HepG2 (cell line): ENCODE data around the gene LRPAP1. TPM values are rescaled to one million over a fixed set of nuclear protein-coding genes. Genes with fewer than 3 reads are reported as not detected.

ENCODE experiments used
- ATAC-seq: fragments of 200-7000 bp; cut with Tn5 transposase; 3 replicates; pipeline ENCODE4 v1.9.1; 2020; ENCODE audit warnings: mild to moderate bottlenecking, moderate library complexity
- BruUV-seq: library from RNA; stranded (reverse); fragments of 400-500 nt; replicated peaks from 2 replicates; lab custom pipeline; 2021; lab: Mats Ljungman, UMichigan
- CTCF ChIA-PET: fragments of 300-600 bp; formaldehyde crosslinking; extraction: SDS; loops from one replicate; lab custom pipeline; 2021; ENCODE audit warnings: low total read pairs, inconsistent platforms, low intra/inter-chr PET ratio; lab: Yijun Ruan, JAX
- POLR2A ChIA-PET: fragments of 350-600 bp; sonication (Branson Sonifier 250); formaldehyde crosslinking; loops from one replicate; lab custom pipeline; 2020; ENCODE audit warnings: antibody characterized with exemption, inconsistent platforms; lab: Yijun Ruan, JAX
- DNase-seq: peaks from one replicate; pipeline ENCODE4 v3.0.0-alpha.2; 2015; ENCODE audit warnings: low spot score
- FAIRE-seq: peaks from 3 replicates; lab custom pipeline; 2011; peaks lifted over from hg19 to GRCh38; lab: Jason Lieb, UNC
- H2AFZ ChIP-seq: one replicate; pipeline ENCODE4 v1.6.1; 2011; ENCODE audit warnings: low read length, inconsistent platforms
- H3K27ac ChIP-seq: fragments of 300-600 bp; 3 replicates; pipeline ENCODE4 v1.8.0; 2011; ENCODE audit warnings: mixed run types, mild to moderate bottlenecking, mixed read lengths, low read length, inconsistent platforms; ENCODE audit not compliant: insufficient read depth; ENCODE audit errors: extremely low read length
- H3K27me3 ChIP-seq, 2 experiments: fragments of 200-600 bp in 1 of 2; 2 replicates in 1 of 2; 3 replicates in 1 of 2; pipeline versions ENCODE4 v1.6.0 to v1.8.0; 2011; ENCODE audit warnings: low read length in 2 of 2, mild to moderate bottlenecking in 2 of 2, moderate library complexity in 2 of 2, inconsistent platforms in 1 of 2; ENCODE audit not compliant: insufficient read depth in 2 of 2, control insufficient read depth in 1 of 2
- H3K36me3 ChIP-seq, 2 experiments: fragments of 200-600 bp in 1 of 2; replicated peaks in 1 of 2; 2 replicates in 1 of 2; 3 replicates in 1 of 2; pipeline versions ENCODE4 v1.5.1 to v1.8.0; 2011; ENCODE audit warnings: low read length in 2 of 2, inconsistent platforms in 1 of 2; ENCODE audit not compliant: insufficient read depth in 2 of 2, control insufficient read depth in 1 of 2
- H3K4me1 ChIP-seq: 2 replicates; pipeline ENCODE4 v1.5.1; 2012; ENCODE audit warnings: low read length, inconsistent platforms; ENCODE audit not compliant: insufficient read depth
- H3K4me2 ChIP-seq: 2 replicates; pipeline ENCODE4 v1.6.0; 2011; ENCODE audit warnings: low read depth, low read length, inconsistent platforms
- H3K4me3 ChIP-seq, 3 experiments: fragments of 200-600 bp in 1 of 3; sonication (generic), shearing (Covaris generic) in 1 of 3; replicated peaks in 1 of 3; 2 replicates each; pipeline ENCODE4 v1.5.1; 2011 to 2016; ENCODE audit warnings: low read length in 3 of 3, inconsistent platforms in 2 of 3, low read depth in 2 of 3, mild to moderate bottlenecking in 2 of 3, control low read depth in 1 of 3, mixed read lengths in 1 of 3; ENCODE audit not compliant: insufficient read depth in 1 of 3
- H3K79me2 ChIP-seq: one replicate; pipeline ENCODE4 v1.6.1; 2011; ENCODE audit warnings: low read length, inconsistent platforms; ENCODE audit not compliant: insufficient read depth
- H3K9ac ChIP-seq: 2 replicates; pipeline ENCODE4 v1.6.0; 2011; ENCODE audit warnings: mild to moderate bottlenecking, low read depth, low read length, inconsistent platforms; ENCODE audit not compliant: insufficient read depth
- H3K9me3 ChIP-seq: 2 replicates; pipeline ENCODE4 v1.5.1; 2012; ENCODE audit warnings: mild to moderate bottlenecking, low read length
- H4K20me1 ChIP-seq: 2 replicates; pipeline ENCODE4 v1.6.0; 2011; ENCODE audit warnings: inconsistent platforms, mild to moderate bottlenecking, low read length, moderate library complexity; ENCODE audit not compliant: insufficient read depth
- IKZF4 ChIP-seq: sonication (generic); formaldehyde crosslinking; IDR thresholded peaks from 2 replicates; pipeline ENCODE4 v1.5.1; 2020; ENCODE audit warnings: borderline replicate concordance, mild to moderate bottlenecking, low read depth, missing genetic modification reagents; ENCODE audit errors: not compliant biosample characterization
- RFXANK ChIP-seq: IDR thresholded peaks from 2 replicates; pipeline ENCODE4 v1.6.1; 2016
- XRCC5 ChIP-seq: fragments of 200-400 bp; formaldehyde crosslinking; optimal IDR thresholded peaks from 2 replicates; pipeline ENCODE3; 2017; ENCODE audit warnings: mild to moderate bottlenecking, low read length
- WGBS: methylation state at CpG from one replicate; pipeline ENCODE4 v1.1.6; 2017; ENCODE audit warnings: low lambda C conversion rate; 5-methylcytosine and 5-hydroxymethylcytosine counted together
- in situ Hi-C: cut with HindIII; loops from 2 replicates; pipeline ENCODE4 v1.10.0; 2017; ENCODE audit warnings: low pct_unique_long_range_greater_than_20kb; ENCODE audit not compliant: extremely low pct_ligation_motif_present
- intact Hi-C: fragments of 100-400 bp; cut with micrococcal nuclease; formaldehyde crosslinking; loops from one replicate; pipeline ENCODE4 v1.10.0; 2022; ENCODE audit not compliant: unreplicated experiment
- polyA plus RNA-seq, 8 experiments: library from polyadenylated mRNA; depleted of rRNA in 3 of 8; stranded (reverse) in 7 of 8; unstranded in 1 of 8; fragments of >200 nt; fragmentation: Illumina TruSeq in 4 of 8; extraction: Trizol in 4 of 8; gene quantifications; 2 replicates each; pipeline versions ENCODE4 v1.2.1 to v1.2.3, GENCODE V29; 2011 to 2016; ENCODE audit warnings: low read depth in 4 of 8, missing spikeins in 1 of 8, mixed read lengths in 1 of 8; ENCODE audit not compliant: insufficient read depth in 1 of 8
- total RNA-seq, 5 experiments: library from RNA; depleted of rRNA; stranded (reverse); fragments of >200 nt; fragmentation: Illumina TruSeq; extraction: Trizol; gene quantifications; 2 replicates each; pipeline ENCODE4 v1.2.3, GENCODE V29; 2016; ENCODE audit warnings: low read depth in 1 of 5
- TF ChIP-seq, protein P1 (sequence below): sonication (generic); formaldehyde crosslinking; conservative IDR thresholded peaks from 2 replicates; pipeline ENCODE4 v1.8.0; 2022; ENCODE audit warnings: low read depth, missing genetic modification reagents
- TF ChIP-seq, protein P2 (sequence below), 2 experiments: sonication (generic) in 1 of 2; formaldehyde crosslinking in 1 of 2; IDR thresholded peaks; 2 replicates each; pipeline versions ENCODE4 v1.4.0 to v1.6.1; 2018 to 2020; ENCODE audit warnings: missing genetic modification reagents in 2 of 2, borderline replicate concordance in 1 of 2, low read depth in 1 of 2, mild to moderate bottlenecking in 1 of 2, missing biosample characterization in 1 of 2
- TF ChIP-seq, protein P3 (sequence below): sonication (generic); formaldehyde crosslinking; IDR thresholded peaks from 2 replicates; pipeline ENCODE4 v1.4.0; 2020; ENCODE audit warnings: mild to moderate bottlenecking, low read depth, missing genetic modification reagents

LRPAP1 gene
- total and polyA plus RNA-seq, 2 of the 13 experiments (the other 11 are each of a cell fraction or from before 2014, with no cell fraction given) = 153 to 191 TPM

DNA sequence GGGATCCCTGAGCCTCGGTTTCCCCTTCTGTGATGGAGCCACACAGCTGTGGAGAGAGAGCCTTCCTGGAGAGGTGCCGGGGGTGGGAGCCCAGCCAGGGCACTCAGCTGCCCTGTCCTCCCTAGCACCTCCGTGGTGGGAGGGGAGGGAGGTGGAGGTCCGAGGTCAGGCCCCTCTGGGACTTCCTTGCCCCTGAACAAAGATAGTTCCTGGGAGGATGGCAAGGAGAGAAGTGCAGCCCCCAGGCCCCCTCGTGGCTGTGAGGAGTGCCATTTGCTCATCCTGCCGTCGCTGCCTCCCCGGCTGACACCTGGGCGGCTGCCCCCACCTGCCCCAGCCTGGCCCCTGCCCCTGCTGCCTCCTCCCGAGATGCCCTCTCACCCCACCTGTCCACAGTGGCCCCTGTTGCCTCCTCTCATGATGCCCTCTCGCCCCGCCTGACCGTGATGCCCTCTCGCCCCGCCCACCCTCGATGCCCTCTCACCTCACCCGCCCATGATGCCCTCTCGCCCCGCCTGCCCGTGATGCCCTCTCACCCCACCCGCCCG is 56.4 kb downstream of the LRPAP1 start:
- no peaks in the 10 kb centered on the region for H3K9me3 ChIP-seq
- no peak overlapping the region for H3K4me3 ChIP-seq
- H3K36me3 ChIP-seq = no peaks in the 10 kb centered on the region
- ATAC-seq (no peak), DNase-seq (no peak), FAIRE-seq (no peak)
- no peak overlapping the region for H3K27ac ChIP-seq
- 30% methylated on average over 14 of the region's 22 CpGs for WGBS
- H3K4me2 ChIP-seq = no peak overlapping the region
- in situ Hi-C loops (no loop called here), intact Hi-C loops (no loop called here)
- H4K20me1 ChIP-seq = no peaks in the 10 kb centered on the region
- no peak overlapping the region for H3K9ac ChIP-seq
- peaks cover 19 to 73% of the 10 kb centered on the region in 2 experiments for H3K27me3 ChIP-seq
- ChIA-PET CTCF (no interaction called here), POLR2A (no interaction called here)
- H3K79me2 ChIP-seq = no peaks in the 10 kb centered on the region
- peaks cover 19% of the 10 kb centered on the region for H3K4me1 ChIP-seq
- no peak overlapping the region for H2AFZ ChIP-seq
- BruUV-seq = no TSS peak
- TF ChIP-seq XRCC5 (no peak), IKZF4 (CRISPR knock-in tag) (no peak), RFXANK (no peak)
- TF ChIP-seq, protein P1, sequence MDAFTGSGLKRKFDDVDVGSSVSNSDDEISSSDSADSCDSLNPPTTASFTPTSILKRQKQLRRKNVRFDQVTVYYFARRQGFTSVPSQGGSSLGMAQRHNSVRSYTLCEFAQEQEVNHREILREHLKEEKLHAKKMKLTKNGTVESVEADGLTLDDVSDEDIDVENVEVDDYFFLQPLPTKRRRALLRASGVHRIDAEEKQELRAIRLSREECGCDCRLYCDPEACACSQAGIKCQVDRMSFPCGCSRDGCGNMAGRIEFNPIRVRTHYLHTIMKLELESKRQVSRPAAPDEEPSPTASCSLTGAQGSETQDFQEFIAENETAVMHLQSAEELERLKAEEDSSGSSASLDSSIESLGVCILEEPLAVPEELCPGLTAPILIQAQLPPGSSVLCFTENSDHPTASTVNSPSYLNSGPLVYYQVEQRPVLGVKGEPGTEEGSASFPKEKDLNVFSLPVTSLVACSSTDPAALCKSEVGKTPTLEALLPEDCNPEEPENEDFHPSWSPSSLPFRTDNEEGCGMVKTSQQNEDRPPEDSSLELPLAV (CRISPR knock-in tag) = no peak
- TF ChIP-seq, protein P2, sequence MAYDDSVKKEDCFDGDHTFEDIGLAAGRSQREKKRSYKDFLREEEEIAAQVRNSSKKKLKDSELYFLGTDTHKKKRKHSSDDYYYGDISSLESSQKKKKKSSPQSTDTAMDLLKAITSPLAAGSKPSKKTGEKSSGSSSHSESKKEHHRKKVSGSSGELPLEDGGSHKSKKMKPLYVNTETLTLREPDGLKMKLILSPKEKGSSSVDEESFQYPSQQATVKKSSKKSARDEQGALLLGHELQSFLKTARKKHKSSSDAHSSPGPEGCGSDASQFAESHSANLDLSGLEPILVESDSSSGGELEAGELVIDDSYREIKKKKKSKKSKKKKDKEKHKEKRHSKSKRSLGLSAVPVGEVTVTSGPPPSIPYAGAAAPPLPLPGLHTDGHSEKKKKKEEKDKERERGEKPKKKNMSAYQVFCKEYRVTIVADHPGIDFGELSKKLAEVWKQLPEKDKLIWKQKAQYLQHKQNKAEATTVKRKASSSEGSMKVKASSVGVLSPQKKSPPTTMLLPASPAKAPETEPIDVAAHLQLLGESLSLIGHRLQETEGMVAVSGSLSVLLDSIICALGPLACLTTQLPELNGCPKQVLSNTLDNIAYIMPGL (CRISPR knock-in tag; IDR thresholded peaks at IDR 0.05; ENCODE audit: borderline replicate concordance in 1 of 2, low read depth in 1 of 2) = no peak
- TF ChIP-seq, protein P3, sequence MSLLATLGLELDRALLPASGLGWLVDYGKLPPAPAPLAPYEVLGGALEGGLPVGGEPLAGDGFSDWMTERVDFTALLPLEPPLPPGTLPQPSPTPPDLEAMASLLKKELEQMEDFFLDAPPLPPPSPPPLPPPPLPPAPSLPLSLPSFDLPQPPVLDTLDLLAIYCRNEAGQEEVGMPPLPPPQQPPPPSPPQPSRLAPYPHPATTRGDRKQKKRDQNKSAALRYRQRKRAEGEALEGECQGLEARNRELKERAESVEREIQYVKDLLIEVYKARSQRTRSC (CRISPR knock-in tag) = no peak
